Measurements from ENCODE around the gene OMG. TPM values are rescaled to one million over a fixed set of nuclear protein-coding genes. Genes with fewer than 3 reads are reported as not detected.

Gene OMG
- total RNA-seq, 4 donors from 2014 or later: 0.76 TPM; not detected in 3

- TF ChIP-seq, protein P1, sequence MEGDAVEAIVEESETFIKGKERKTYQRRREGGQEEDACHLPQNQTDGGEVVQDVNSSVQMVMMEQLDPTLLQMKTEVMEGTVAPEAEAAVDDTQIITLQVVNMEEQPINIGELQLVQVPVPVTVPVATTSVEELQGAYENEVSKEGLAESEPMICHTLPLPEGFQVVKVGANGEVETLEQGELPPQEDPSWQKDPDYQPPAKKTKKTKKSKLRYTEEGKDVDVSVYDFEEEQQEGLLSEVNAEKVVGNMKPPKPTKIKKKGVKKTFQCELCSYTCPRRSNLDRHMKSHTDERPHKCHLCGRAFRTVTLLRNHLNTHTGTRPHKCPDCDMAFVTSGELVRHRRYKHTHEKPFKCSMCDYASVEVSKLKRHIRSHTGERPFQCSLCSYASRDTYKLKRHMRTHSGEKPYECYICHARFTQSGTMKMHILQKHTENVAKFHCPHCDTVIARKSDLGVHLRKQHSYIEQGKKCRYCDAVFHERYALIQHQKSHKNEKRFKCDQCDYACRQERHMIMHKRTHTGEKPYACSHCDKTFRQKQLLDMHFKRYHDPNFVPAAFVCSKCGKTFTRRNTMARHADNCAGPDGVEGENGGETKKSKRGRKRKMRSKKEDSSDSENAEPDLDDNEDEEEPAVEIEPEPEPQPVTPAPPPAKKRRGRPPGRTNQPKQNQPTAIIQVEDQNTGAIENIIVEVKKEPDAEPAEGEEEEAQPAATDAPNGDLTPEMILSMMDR (IDR thresholded peaks at IDR 0.05): no peak
- TF ChIP-seq POLR2A (IDR thresholded peaks at IDR 0.05): no peak
- Histone ChIP-seq H3K27ac (no peak overlapping the region), H3K4me1 (no peaks in the 10 kb centered on the region), H3K9me3 (no peaks in the 10 kb centered on the region), H3K27me3 (no peaks in the 10 kb centered on the region), H3K4me3 (no peak overlapping the region), H3K36me3 (peaks cover 0 to 58% (median 0%) of the 10 kb centered on the region in 3 donors)
- 75% methylated on average over 1 of the region's 1 CpG for WGBS, 2 donors
- intact Hi-C loops (cut with DNase I): no loop called here
- DNase-seq: no peak
These were observed 35.4 kb downstream of the OMG start for GRCh38 chr17:31261601-31262000.

GRCh38 chr17:31260151-31260550, 36.9 kb downstream of the OMG start:
- H3K9me3 ChIP-seq: no peaks in the 10 kb centered on the region
- DNase-seq: no peak
- 89 to 93% methylated on average over 3 of the region's 3 CpGs for WGBS, 2 donors
- intact Hi-C loops (cut with DNase I): no loop called here
- H3K27ac ChIP-seq: no peak overlapping the region
- no peaks in the 10 kb centered on the region for H3K27me3 ChIP-seq
- peaks cover 0 to 44% (median 0%) of the 10 kb centered on the region in 3 donors for H3K36me3 ChIP-seq
- no peaks in the 10 kb centered on the region for H3K4me1 ChIP-seq
- H3K4me3 ChIP-seq: no peak overlapping the region
- TF ChIP-seq, protein P1 (IDR thresholded peaks at IDR 0.05): no peak
- TF ChIP-seq POLR2A (IDR thresholded peaks at IDR 0.05): no peak

DNA sequence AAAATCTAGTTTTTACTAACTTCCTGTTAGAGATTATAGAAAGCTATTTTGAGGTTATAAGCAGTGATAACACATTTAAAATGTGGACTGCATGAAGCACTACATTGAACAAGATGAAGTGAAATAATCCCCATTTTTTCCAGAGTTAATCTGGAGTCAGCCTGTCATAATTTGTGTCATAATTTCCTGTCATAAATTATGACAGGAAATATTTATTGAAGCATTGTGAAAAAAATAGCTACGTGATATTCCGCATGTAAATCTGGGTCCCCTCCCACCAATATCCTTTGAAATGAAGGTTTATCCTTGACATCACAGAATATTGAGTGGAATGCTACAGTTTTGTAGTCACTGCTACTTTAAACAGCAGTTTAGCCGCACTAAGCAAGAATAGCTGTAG, 40.1 kb downstream of the OMG start:
- no peak for TF ChIP-seq POLR2A (IDR thresholded peaks at IDR 0.05)
- TF ChIP-seq, protein P1 (IDR thresholded peaks at IDR 0.05): no peak
- intact Hi-C loops (cut with DNase I): no loop called here
- DNase-seq: no peak
- H3K27ac ChIP-seq: no peak overlapping the region
- no peaks in the 10 kb centered on the region for H3K27me3 ChIP-seq
- no peaks in the 10 kb centered on the region for H3K4me1 ChIP-seq
- no peaks in the 10 kb centered on the region for H3K9me3 ChIP-seq
- peaks cover 0 to 47% (median 0%) of the 10 kb centered on the region in 3 donors for H3K36me3 ChIP-seq
- no peak overlapping the region for H3K4me3 ChIP-seq
- 77 to 78% methylated on average over 3 of the region's 3 CpGs for WGBS, 2 donors

- no peak for DNase-seq
- Histone ChIP-seq H3K9me3 (no peaks in the 10 kb centered on the region), H3K4me3 (no peak overlapping the region), H3K36me3 (peaks cover 0 to 32% (median 0%) of the 10 kb centered on the region in 3 donors), H3K27ac (no peak overlapping the region), H3K27me3 (no peaks in the 10 kb centered on the region), H3K4me1 (no peaks in the 10 kb centered on the region)
- TF ChIP-seq POLR2A (IDR thresholded peaks at IDR 0.05): no peak
- TF ChIP-seq, protein P1 (IDR thresholded peaks at IDR 0.05): no peak
- 95 to 98% methylated on average over 2 of the region's 2 CpGs for WGBS, 2 donors
- intact Hi-C loops (cut with DNase I): no loop called here
These were observed 42.4 kb downstream of the OMG start for GRCh38 chr17:31254654-31255053.

GRCh38 chr17:31252741-31253140, 44.3 kb downstream of the OMG start:
- no peaks in the 10 kb centered on the region for H3K27me3 ChIP-seq
- intact Hi-C loops (cut with DNase I): no loop called here
- 56 to 81% methylated on average over 1 of the region's 1 CpG for WGBS, 2 donors
- H3K27ac ChIP-seq: no peak overlapping the region
- H3K4me1 ChIP-seq: no peaks in the 10 kb centered on the region
- no peak for TF ChIP-seq POLR2A (IDR thresholded peaks at IDR 0.05)
- TF ChIP-seq, protein P1 (IDR thresholded peaks at IDR 0.05): no peak
- no peak overlapping the region for H3K4me3 ChIP-seq
- peaks cover 0 to 35% (median 0%) of the 10 kb centered on the region in 3 donors for H3K36me3 ChIP-seq
- no peaks in the 10 kb centered on the region for H3K9me3 ChIP-seq
- DNase-seq: no peak

All from esophagus squamous epithelium (tissue), 5 donors.